HepG2 (cell line): ENCODE results near the gene UPB1. TPM values are rescaled to one million over a fixed set of nuclear protein-coding genes. Genes with fewer than 3 reads are reported as not detected.

Experiments
- CBX1 ChIP-seq: IDR thresholded peaks from one replicate; pipeline ENCODE4 v1.6.1; 2016; ENCODE audit warnings: antibody characterized with exemption, low read depth
- EP300 ChIP-seq, 3 experiments: sonication (generic) in 1 of 3; formaldehyde crosslinking in 1 of 3; IDR thresholded peaks; 2 replicates each; pipeline versions ENCODE4 v1.5.1 to v1.6.1; 2011 to 2020; ENCODE audit warnings: low read depth in 2 of 3, low read length in 2 of 3, borderline replicate concordance in 1 of 3, improper control_type of control experiment in 1 of 3, mild to moderate bottlenecking in 1 of 3, missing genetic modification reagents in 1 of 3, moderate library complexity in 1 of 3
- FOXA3 ChIP-seq: IDR thresholded peaks from 2 replicates; pipeline ENCODE4 v1.6.1; 2016; ENCODE audit warnings: missing genetic modification reagents, missing compliant biosample characterization
- GMEB1 ChIP-seq: sonication (generic); formaldehyde crosslinking; IDR thresholded peaks from 2 replicates; pipeline ENCODE4 v1.5.1; 2020; ENCODE audit warnings: missing genetic modification reagents, mild to moderate bottlenecking, borderline replicate concordance
- HIVEP1 ChIP-seq: sonication (generic); formaldehyde crosslinking; IDR thresholded peaks from 2 replicates; pipeline ENCODE4 v1.4.0; 2020; ENCODE audit warnings: mild to moderate bottlenecking, missing genetic modification reagents
- MED1 ChIP-seq: sonication (generic); formaldehyde crosslinking; IDR thresholded peaks from 2 replicates; pipeline ENCODE4 v1.4.0; 2020; ENCODE audit warnings: missing genetic modification reagents
- NFYB ChIP-seq: sonication (generic); formaldehyde crosslinking; IDR thresholded peaks from 2 replicates; pipeline ENCODE4 v1.4.0; 2020; ENCODE audit warnings: missing genetic modification reagents
- NR3C1 ChIP-seq: sonication (generic); formaldehyde crosslinking; IDR thresholded peaks from 2 replicates; pipeline ENCODE4 v1.4.0; 2020; ENCODE audit warnings: missing genetic modification reagents
- PAX8 ChIP-seq: sonication (generic); formaldehyde crosslinking; IDR thresholded peaks from 2 replicates; pipeline ENCODE4 v1.8.0; 2022; ENCODE audit warnings: mild to moderate bottlenecking, missing genetic modification reagents, borderline replicate concordance
- POLR2AphosphoS2 ChIP-seq: IDR thresholded peaks from 2 replicates; pipeline ENCODE4 v1.6.1; 2011; ENCODE audit warnings: low read depth, low read length, improper control_type of control experiment
- SCMH1 ChIP-seq: sonication (generic); formaldehyde crosslinking; IDR thresholded peaks from 2 replicates; pipeline ENCODE4 v1.9.0; 2021; ENCODE audit warnings: missing genetic modification reagents, mild to moderate bottlenecking, borderline replicate concordance
- SUZ12 ChIP-seq: fragments of 150-350 bp; IDR thresholded peaks from 2 replicates; pipeline ENCODE4 v1.6.1; 2014; ENCODE audit warnings: low read depth, low read length
- YEATS2 ChIP-seq: sonication (generic); formaldehyde crosslinking; IDR thresholded peaks from 2 replicates; pipeline ENCODE4 v1.4.0; 2020; ENCODE audit warnings: missing genetic modification reagents, borderline replicate concordance
- ZBED4 ChIP-seq: sonication (generic); formaldehyde crosslinking; IDR thresholded peaks from 2 replicates; pipeline ENCODE4 v1.4.0; 2020; ENCODE audit warnings: missing genetic modification reagents, borderline replicate concordance
- ZFY ChIP-seq: sonication (generic); formaldehyde crosslinking; IDR thresholded peaks from 2 replicates; pipeline ENCODE4 v1.4.0; 2020; ENCODE audit warnings: missing genetic modification reagents
- ZNF234 ChIP-seq: sonication (generic); formaldehyde crosslinking; conservative IDR thresholded peaks from 2 replicates; pipeline ENCODE4 v1.5.1; 2020; ENCODE audit warnings: mild to moderate bottlenecking, missing genetic modification reagents
- ZNF33B ChIP-seq: sonication (generic); formaldehyde crosslinking; IDR thresholded peaks from 2 replicates; pipeline ENCODE4 v1.5.1; 2020; ENCODE audit warnings: mild to moderate bottlenecking, missing genetic modification reagents
- ZNF703 ChIP-seq: sonication (generic); formaldehyde crosslinking; IDR thresholded peaks from 2 replicates; pipeline ENCODE4 v1.5.1; 2020; ENCODE audit warnings: missing genetic modification reagents, mild to moderate bottlenecking, moderate library complexity, borderline replicate concordance
- ZSCAN25 ChIP-seq: sonication (generic); formaldehyde crosslinking; IDR thresholded peaks from 2 replicates; pipeline ENCODE4 v1.8.0; 2022; ENCODE audit warnings: mild to moderate bottlenecking, missing genetic modification reagents
- polyA plus RNA-seq, 8 experiments: library from polyadenylated mRNA; depleted of rRNA in 3 of 8; stranded (reverse) in 7 of 8; unstranded in 1 of 8; fragments of >200 nt; fragmentation: Illumina TruSeq in 4 of 8; extraction: Trizol in 4 of 8; gene quantifications; 2 replicates each; pipeline versions ENCODE4 v1.2.1 to v1.2.3, GENCODE V29; 2011 to 2016; ENCODE audit warnings: low read depth in 4 of 8, missing spikeins in 1 of 8, mixed read lengths in 1 of 8; ENCODE audit not compliant: insufficient read depth in 1 of 8
- total RNA-seq, 5 experiments: library from RNA; depleted of rRNA; stranded (reverse); fragments of >200 nt; fragmentation: Illumina TruSeq; extraction: Trizol; gene quantifications; 2 replicates each; pipeline ENCODE4 v1.2.3, GENCODE V29; 2016; ENCODE audit warnings: low read depth in 1 of 5
- TF ChIP-seq, protein P1 (sequence below), 2 experiments: fragments of 450-650 bp in 1 of 2; sonication (generic) in 1 of 2; formaldehyde crosslinking; IDR thresholded peaks; 2 replicates each; pipeline versions ENCODE4 v1.5.0 to v1.8.0; 2020 to 2022; ENCODE audit warnings: mild to moderate bottlenecking in 1 of 2, missing genetic modification reagents in 1 of 2
- TF ChIP-seq, protein P2 (sequence below): sonication (generic); formaldehyde crosslinking; IDR thresholded peaks from 2 replicates; pipeline ENCODE4 v1.5.0; 2020; ENCODE audit warnings: mild to moderate bottlenecking, missing genetic modification reagents

Gene UPB1
- total and polyA plus RNA-seq, 2 of the 13 experiments (the other 11 are each of a cell fraction or from before 2014, with no cell fraction given): 0.38 to 1.2 TPM

GRCh38 chr22:24521791-24522245 lies 26.7 kb downstream of the UPB1 start (continued):
- peak; percentile 47 for TF ChIP-seq GMEB1 (CRISPR knock-in tag)
- no peak for TF ChIP-seq NR3C1 (CRISPR knock-in tag)
- no peak for TF ChIP-seq SUZ12
- TF ChIP-seq YEATS2: 0 out of 2 replicates have a peak, but pooled peaks have one; percentile 29
- no peak for TF ChIP-seq ZNF33B (CRISPR knock-in tag)
- no peak for TF ChIP-seq POLR2AphosphoS2
- no peak for TF ChIP-seq SCMH1 (CRISPR knock-in tag)
- peak; percentile 66; the same call in 1 of the 2 replicates for TF ChIP-seq MED1 (CRISPR knock-in tag)
- 0 out of 2 replicates have a peak, but pooled peaks have one; percentile 22 for TF ChIP-seq ZFY (CRISPR knock-in tag)
- no peak for TF ChIP-seq ZNF234 (CRISPR knock-in tag)
- 0 out of 4 replicates have a peak, but pooled peaks of 1 of the 2 experiments have one; percentile 19 for TF ChIP-seq EP300 (IDR thresholded peaks at IDR 0.05; ENCODE audit: low read depth in 2 of 2, low read length in 2 of 2)
- no peak for TF ChIP-seq EP300 (CRISPR knock-in tag; IDR thresholded peaks at IDR 0.05; ENCODE audit: borderline replicate concordance)
- TF ChIP-seq, protein P1, sequence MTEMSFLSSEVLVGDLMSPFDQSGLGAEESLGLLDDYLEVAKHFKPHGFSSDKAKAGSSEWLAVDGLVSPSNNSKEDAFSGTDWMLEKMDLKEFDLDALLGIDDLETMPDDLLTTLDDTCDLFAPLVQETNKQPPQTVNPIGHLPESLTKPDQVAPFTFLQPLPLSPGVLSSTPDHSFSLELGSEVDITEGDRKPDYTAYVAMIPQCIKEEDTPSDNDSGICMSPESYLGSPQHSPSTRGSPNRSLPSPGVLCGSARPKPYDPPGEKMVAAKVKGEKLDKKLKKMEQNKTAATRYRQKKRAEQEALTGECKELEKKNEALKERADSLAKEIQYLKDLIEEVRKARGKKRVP (CRISPR knock-in tag; IDR thresholded peaks at IDR 0.05): no peak
- TF ChIP-seq CBX1: no peak
- TF ChIP-seq, protein P2, sequence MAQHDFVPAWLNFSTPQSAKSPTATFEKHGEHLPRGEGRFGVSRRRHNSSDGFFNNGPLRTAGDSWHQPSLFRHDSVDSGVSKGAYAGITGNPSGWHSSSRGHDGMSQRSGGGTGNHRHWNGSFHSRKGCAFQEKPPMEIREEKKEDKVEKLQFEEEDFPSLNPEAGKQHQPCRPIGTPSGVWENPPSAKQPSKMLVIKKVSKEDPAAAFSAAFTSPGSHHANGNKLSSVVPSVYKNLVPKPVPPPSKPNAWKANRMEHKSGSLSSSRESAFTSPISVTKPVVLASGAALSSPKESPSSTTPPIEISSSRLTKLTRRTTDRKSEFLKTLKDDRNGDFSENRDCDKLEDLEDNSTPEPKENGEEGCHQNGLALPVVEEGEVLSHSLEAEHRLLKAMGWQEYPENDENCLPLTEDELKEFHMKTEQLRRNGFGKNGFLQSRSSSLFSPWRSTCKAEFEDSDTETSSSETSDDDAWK (CRISPR knock-in tag): no peak
- no peak for TF ChIP-seq HIVEP1 (CRISPR knock-in tag)
- no peak for TF ChIP-seq NFYB (CRISPR knock-in tag)
- TF ChIP-seq ZSCAN25 (CRISPR knock-in tag): peak; percentile 84
- peak; percentile 55; the same call in 1 of the 2 replicates for TF ChIP-seq FOXA3 (CRISPR knock-in tag)
- no peak for TF ChIP-seq ZNF703 (CRISPR knock-in tag)
- 0 out of 2 replicates have a peak, but pooled peaks have one; percentile 53 for TF ChIP-seq ZBED4 (CRISPR knock-in tag)
- TF ChIP-seq PAX8: no peak
